ENCODE results near the gene COL11A1.

The COL11A1 gene

GRCh38 chr1:102901996-102902395, 206.3 kb downstream of the COL11A1 start:
- DNase-seq (ENCODE audit: low read depth in 2 of 2) = no peak

- no peak for DNase-seq (ENCODE audit: low read depth in 2 of 2)
Measured at GRCh38 chr1:102899935-102900334, 208.4 kb downstream of the COL11A1 start.

GRCh38 chr1:102897557-102897956, 210.8 kb downstream of the COL11A1 start:
- DNase-seq (ENCODE audit: low read depth in 2 of 2) = peak; percentile 46 to 48

GRCh38 chr1:102896771-102897170, 211.6 kb downstream of the COL11A1 start:
- DNase-seq (ENCODE audit: low read depth in 2 of 2) = no peak

GRCh38 chr1:102896286-102896685, 212.0 kb downstream of the COL11A1 start:
- no peak for DNase-seq (ENCODE audit: low read depth in 2 of 2)

- DNase-seq (ENCODE audit: low read depth in 2 of 2) = peak; percentile 65 to 66
Measured at GRCh38 chr1:102891868-102892625, 216.3 kb downstream of the COL11A1 start.

GRCh38 chr1:102886638-102887037, 221.7 kb downstream of the COL11A1 start:
- DNase-seq (ENCODE audit: low read depth in 2 of 2) = no peak

- no peak for DNase-seq (ENCODE audit: low read depth in 2 of 2)
Measured at GRCh38 chr1:102884238-102884637, 224.1 kb downstream of the COL11A1 start.

GRCh38 chr1:102879439-102879993, 228.8 kb downstream of the COL11A1 start:
- DNase-seq (ENCODE audit: low read depth in 2 of 2) = peak; percentile 51 to 58

- no peak for DNase-seq (ENCODE audit: low read depth in 2 of 2)
Measured at GRCh38 chr1:102875756-102876155, 232.6 kb downstream of the COL11A1 start.

GRCh38 chr1:102872526-102872925, 235.8 kb downstream of the COL11A1 start:
- no peak for DNase-seq (ENCODE audit: low read depth in 2 of 2)

GRCh38 chr1:102872097-102872496, 236.2 kb downstream of the COL11A1 start:
- no peak for DNase-seq (ENCODE audit: low read depth in 2 of 2)

- DNase-seq (ENCODE audit: low read depth in 2 of 2) = no peak
Measured at GRCh38 chr1:102863704-102864103, 244.6 kb downstream of the COL11A1 start.

GRCh38 chr1:102861247-102861646, 247.1 kb downstream of the COL11A1 start:
- no peak for DNase-seq (ENCODE audit: low read depth in 2 of 2)

- peak; percentile 83 to 86 for DNase-seq (ENCODE audit: low read depth in 2 of 2)
Measured at GRCh38 chr1:102858695-102859094, 249.6 kb downstream of the COL11A1 start.

- no peak for DNase-seq (ENCODE audit: low read depth in 2 of 2)
Measured at GRCh38 chr1:102857251-102857650, 251.1 kb downstream of the COL11A1 start.

- no peak for DNase-seq (ENCODE audit: low read depth in 2 of 2)
Measured at GRCh38 chr1:102853701-102854187, 254.6 kb downstream of the COL11A1 start.

- no peak for DNase-seq (ENCODE audit: low read depth in 2 of 2)
Measured at GRCh38 chr1:102853136-102853535, 255.2 kb downstream of the COL11A1 start.

- DNase-seq (ENCODE audit: low read depth in 2 of 2) = no peak
Measured at GRCh38 chr1:102852613-102853012, 255.7 kb downstream of the COL11A1 start.

GRCh38 chr1:102851616-102852015, 256.7 kb downstream of the COL11A1 start:
- no peak for DNase-seq (ENCODE audit: low read depth in 2 of 2)

- no peak for DNase-seq (ENCODE audit: low read depth in 2 of 2)
Measured at GRCh38 chr1:102842606-102843005, 265.7 kb downstream of the COL11A1 start.

- DNase-seq (ENCODE audit: low read depth in 2 of 2) = no peak
Measured at GRCh38 chr1:102840741-102841140, 267.6 kb downstream of the COL11A1 start.

GRCh38 chr1:102838016-102838415, 270.3 kb downstream of the COL11A1 start:
- no peak for DNase-seq (ENCODE audit: low read depth in 2 of 2)
